Mesenchymal stem cell (in vitro differentiated cells and primary cell): ENCODE results near the gene DDAH2.

ENCODE experiments used
- DNase-seq: peaks from one replicate; pipeline ENCODE4 v3.0.0-alpha.2; 2013
- H2AFZ ChIP-seq: one replicate; pipeline ENCODE4 v1.6.1; 2013; ENCODE audit warnings: low read depth, mild to moderate bottlenecking, control low read depth, inconsistent platforms, low read length, moderate library complexity
- H2AK5ac ChIP-seq: 2 replicates; pipeline ENCODE4 v1.6.1; 2013; ENCODE audit warnings: low read length, moderate library complexity, mild to moderate bottlenecking, inconsistent platforms; ENCODE audit not compliant: severe bottlenecking
- H2BK120ac ChIP-seq: one replicate; pipeline ENCODE4 v1.6.1; 2013; ENCODE audit warnings: low read depth, mild to moderate bottlenecking, inconsistent platforms, low read length, moderate library complexity
- H2BK12ac ChIP-seq, 2 experiments: one replicate each; pipeline ENCODE4 v1.6.1; 2013; ENCODE audit warnings: inconsistent platforms in 2 of 2, low read length in 2 of 2, mild to moderate bottlenecking in 2 of 2, moderate library complexity in 2 of 2, control low read depth in 1 of 2
- H2BK15ac ChIP-seq: one replicate; pipeline ENCODE4 v1.6.1; 2013; ENCODE audit warnings: mild to moderate bottlenecking, low read depth, inconsistent platforms; ENCODE audit not compliant: poor library complexity, severe bottlenecking
- H2BK5ac ChIP-seq: 2 replicates; pipeline ENCODE4 v1.6.1; 2013; ENCODE audit warnings: low read depth, mild to moderate bottlenecking, low read length, control low read depth, inconsistent platforms; ENCODE audit not compliant: poor library complexity, severe bottlenecking
- H3K14ac ChIP-seq, 2 experiments: one replicate each; pipeline ENCODE4 v1.6.1; 2013; ENCODE audit warnings: inconsistent platforms in 2 of 2, low read length in 2 of 2, control low read depth in 1 of 2, mild to moderate bottlenecking in 1 of 2, moderate library complexity in 1 of 2
- H3K18ac ChIP-seq, 2 experiments: one replicate each; pipeline ENCODE4 v1.6.1; 2013; ENCODE audit warnings: inconsistent platforms in 2 of 2, low read length in 2 of 2, control low read depth in 1 of 2, low read depth in 1 of 2, mild to moderate bottlenecking in 1 of 2
- H3K23ac ChIP-seq, 2 experiments: one replicate each; pipeline ENCODE4 v1.6.1; 2013; ENCODE audit warnings: inconsistent platforms in 2 of 2, low read length in 2 of 2, mild to moderate bottlenecking in 2 of 2, moderate library complexity in 2 of 2, control low read depth in 1 of 2
- H3K27ac ChIP-seq: 2 replicates; pipeline ENCODE4 v1.5.1; 2013; ENCODE audit warnings: mild to moderate bottlenecking, moderate library complexity, low read length, control low read depth, inconsistent platforms; ENCODE audit not compliant: poor library complexity, severe bottlenecking
- H3K27me3 ChIP-seq, 2 experiments: 2 replicates each; pipeline versions ENCODE4 v1.6.1 to v1.7.0; 2013; ENCODE audit warnings: low read length in 2 of 2, mild to moderate bottlenecking in 2 of 2, moderate library complexity in 2 of 2, control low read depth in 1 of 2, inconsistent platforms in 1 of 2; ENCODE audit not compliant: control insufficient read depth in 1 of 2, insufficient read depth in 1 of 2
- H3K36me3 ChIP-seq, 2 experiments: 2 replicates each; pipeline versions ENCODE4 v1.6.1 to v1.7.0; 2013; ENCODE audit warnings: low read length in 2 of 2, control low read depth in 1 of 2, inconsistent platforms in 1 of 2, low read depth in 1 of 2, mild to moderate bottlenecking in 1 of 2; ENCODE audit not compliant: insufficient read depth in 2 of 2, control insufficient read depth in 1 of 2
- H3K4ac ChIP-seq, 2 experiments: one replicate each; pipeline ENCODE4 v1.6.1; 2013; ENCODE audit warnings: inconsistent platforms in 2 of 2, low read length in 2 of 2, mild to moderate bottlenecking in 2 of 2, moderate library complexity in 2 of 2, control low read depth in 1 of 2, low read depth in 1 of 2
- H3K4me1 ChIP-seq: 2 replicates; pipeline ENCODE4 v1.6.1; 2013; ENCODE audit warnings: low read depth, low read length, control low read depth; ENCODE audit not compliant: control insufficient read depth, insufficient read depth
- H3K4me2 ChIP-seq: 2 replicates; pipeline ENCODE4 v1.6.1; 2013; ENCODE audit warnings: low read length, mild to moderate bottlenecking, inconsistent platforms; ENCODE audit not compliant: poor library complexity, severe bottlenecking
- H3K4me3 ChIP-seq, 2 experiments: 2 replicates each; pipeline versions ENCODE4 v1.5.1 to v1.7.0; 2013; ENCODE audit warnings: low read length in 2 of 2, mild to moderate bottlenecking in 2 of 2, control low read depth in 1 of 2, low read depth in 1 of 2; ENCODE audit not compliant: insufficient read depth in 1 of 2
- H3K79me1 ChIP-seq: replicated peaks from 2 replicates; pipeline ENCODE4 v1.6.1; 2013; ENCODE audit warnings: mild to moderate bottlenecking, control low read depth, low read length, inconsistent platforms; ENCODE audit not compliant: poor library complexity, severe bottlenecking
- H3K9ac ChIP-seq: 2 replicates; pipeline ENCODE4 v1.7.0; 2013; ENCODE audit warnings: mild to moderate bottlenecking, low read length, moderate library complexity
- H3K9me3 ChIP-seq: 2 replicates; pipeline ENCODE4 v1.7.0; 2013; ENCODE audit warnings: mild to moderate bottlenecking, low read length; ENCODE audit not compliant: control insufficient read depth
- H4K8ac ChIP-seq: one replicate; pipeline ENCODE4 v1.6.1; 2013; ENCODE audit warnings: inconsistent platforms, mild to moderate bottlenecking, low read length, moderate library complexity
- H4K91ac ChIP-seq: one replicate; pipeline ENCODE4 v1.6.1; 2013; ENCODE audit warnings: mild to moderate bottlenecking, low read length, inconsistent platforms
- WGBS: methylation state at CpG from one replicate; pipeline ENCODE4 v1.1.7; 2013; ENCODE audit warnings: mixed read lengths; 5-methylcytosine and 5-hydroxymethylcytosine counted together

The DDAH2 gene

DNA sequence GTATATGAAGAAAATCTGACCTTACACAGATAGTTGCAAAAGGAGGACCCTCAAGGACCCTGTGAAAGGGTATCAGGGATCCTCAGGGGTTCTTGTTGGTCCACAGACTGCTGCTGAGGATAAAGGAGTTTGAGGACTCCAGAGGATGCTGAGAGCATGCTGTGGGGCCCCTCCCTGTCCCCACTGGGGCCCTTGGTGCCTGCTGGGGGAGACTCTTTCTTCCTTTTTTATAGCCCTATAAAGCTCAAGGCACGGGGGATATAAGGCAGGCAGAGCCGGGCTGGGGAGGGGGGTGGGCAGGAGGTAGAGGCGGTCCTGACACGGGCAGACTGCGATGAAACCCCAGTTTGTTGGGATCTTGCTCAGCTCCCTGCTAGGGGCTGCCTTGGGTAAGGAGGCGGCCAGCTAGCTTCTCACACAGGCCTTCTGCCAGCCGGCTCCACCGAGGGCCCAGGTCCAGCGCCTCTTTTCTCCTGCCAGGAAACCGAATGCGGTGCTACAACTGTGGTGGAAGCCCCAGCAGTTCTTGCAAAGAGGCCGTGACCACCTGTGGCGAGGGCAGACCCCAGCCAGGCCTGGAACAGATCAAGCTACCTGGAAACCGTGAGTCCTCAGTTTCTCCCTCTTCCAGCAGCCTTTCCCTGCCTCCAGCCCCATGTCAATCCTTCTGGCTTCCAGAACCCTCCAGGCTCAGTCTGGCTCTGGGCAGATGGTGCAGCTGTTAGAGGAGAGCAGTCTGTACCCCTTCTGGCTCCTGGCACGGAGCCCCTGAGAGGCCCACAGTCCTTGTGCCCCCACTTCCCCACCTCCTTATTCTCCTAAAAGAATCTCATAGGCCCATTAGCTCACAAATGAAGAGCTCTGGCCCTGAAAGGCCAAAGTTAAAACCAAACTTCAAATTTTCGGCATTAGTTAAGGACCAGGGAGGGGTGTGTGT, 13.8 kb downstream of the DDAH2 start, which contains the start of gene LY6G6D:
TSS of gene LY6G6D (plus strand) at position 327 of the 937 bp plus-strand sequence. CDS start at position 335, 8 bp downstream.
- Histone ChIP-seq H3K27ac (no peak within 1 kb of the TSS), H3K9ac (no peak within 1 kb of the TSS), H4K8ac (peak within 1 kb of the TSS; percentile 84), H3K36me3 (peaks cover 0 to 3% of the 10 kb centered on the region in 2 experiments), H2BK5ac (no peak within 1 kb of the TSS), H3K14ac (no peak within 1 kb of the TSS), H3K23ac (no peak within 1 kb of the TSS), H4K91ac (no peak within 1 kb of the TSS), H3K4me3 (no peak within 1 kb of the TSS), H2BK15ac (no peak within 1 kb of the TSS), H3K27me3 (peaks cover 35 to 38% of the 10 kb centered on the region in 2 experiments), H3K18ac (no peak within 1 kb of the TSS), H2BK120ac (no peak within 1 kb of the TSS), H2AFZ (no peak within 1 kb of the TSS), H3K4ac (no peak within 1 kb of the TSS), H3K9me3 (no peaks in the 10 kb centered on the region), H3K4me1 (peaks cover 4% of the 10 kb centered on the region), H2BK12ac (peak within 1 kb of the TSS in 1 of 2 experiments; percentile 15), H2AK5ac (no peak within 1 kb of the TSS), H3K4me2 (no peak within 1 kb of the TSS), H3K79me1 (no peaks in the 10 kb centered on the region)
- DNase-seq: no peak
- 59% methylated on average over 15 of the region's 16 CpGs for WGBS

DNA sequence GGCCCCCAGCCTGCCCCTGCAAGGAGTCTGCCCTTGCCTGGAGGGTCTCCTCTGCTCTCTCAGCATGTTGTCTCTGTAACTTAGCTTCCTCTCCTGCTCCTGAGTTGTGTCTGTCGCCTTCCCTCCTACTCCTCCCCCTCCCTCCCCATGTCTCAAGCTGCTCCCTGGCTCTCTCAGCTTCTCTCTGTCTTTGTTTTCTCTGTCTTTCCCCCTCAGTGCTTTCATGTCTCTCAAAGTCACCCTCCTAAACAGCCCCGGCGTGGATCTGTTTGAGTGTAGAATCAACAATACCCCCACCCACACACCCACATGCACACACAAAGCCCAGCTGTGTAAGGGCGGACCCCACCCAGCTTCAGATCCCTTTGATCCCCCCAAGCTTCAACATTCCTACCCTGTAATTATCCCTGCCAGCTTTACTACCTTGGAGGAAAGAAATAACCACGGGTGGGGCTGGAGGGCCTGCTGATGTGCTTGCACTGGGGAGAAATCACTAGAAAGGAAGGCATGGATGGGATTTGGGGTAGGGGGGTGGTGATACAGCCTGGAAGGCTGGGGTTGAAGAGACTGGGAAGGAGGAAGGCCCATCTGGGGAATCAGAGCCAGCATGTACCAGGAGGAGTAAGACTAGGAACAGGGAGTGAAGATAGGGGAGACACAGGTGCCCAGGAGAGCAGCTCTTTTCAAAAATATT, 15.0 kb downstream of the DDAH2 start:
- no peaks in the 10 kb centered on the region for H3K79me1 ChIP-seq
- no peak overlapping the region for H2BK15ac ChIP-seq
- no peak overlapping the region for H2BK120ac ChIP-seq
- peaks cover 4% of the 10 kb centered on the region for H3K4me1 ChIP-seq
- H3K4ac ChIP-seq: peak overlapping the region in 1 of 2 experiments; percentile 43
- peaks cover 0 to 3% of the 10 kb centered on the region in 2 experiments for H3K36me3 ChIP-seq
- peak overlapping the region in 1 of 2 experiments; percentile 14 for H3K23ac ChIP-seq
- peak overlapping the region in 1 of 2 experiments; percentile 50 for H3K18ac ChIP-seq
- H4K91ac ChIP-seq: no peak overlapping the region
- H2AK5ac ChIP-seq: no peak overlapping the region
- H2AFZ ChIP-seq: peak overlapping the region; percentile 78
- no peak overlapping the region for H3K14ac ChIP-seq
- H3K9ac ChIP-seq: no peak overlapping the region
- H3K27me3 ChIP-seq: peaks cover 38 to 41% of the 10 kb centered on the region in 2 experiments
- DNase-seq: no peak
- H2BK12ac ChIP-seq: peak overlapping the region in 1 of 2 experiments; percentile 15
- no peak overlapping the region for H3K4me2 ChIP-seq
- H3K27ac ChIP-seq: no peak overlapping the region
- H2BK5ac ChIP-seq: no peak overlapping the region
- no peaks in the 10 kb centered on the region for H3K9me3 ChIP-seq
- 25% methylated on average over 5 of the region's 5 CpGs for WGBS
- H3K4me3 ChIP-seq: no peak overlapping the region
- peak overlapping the region; percentile 84 for H4K8ac ChIP-seq

DNA sequence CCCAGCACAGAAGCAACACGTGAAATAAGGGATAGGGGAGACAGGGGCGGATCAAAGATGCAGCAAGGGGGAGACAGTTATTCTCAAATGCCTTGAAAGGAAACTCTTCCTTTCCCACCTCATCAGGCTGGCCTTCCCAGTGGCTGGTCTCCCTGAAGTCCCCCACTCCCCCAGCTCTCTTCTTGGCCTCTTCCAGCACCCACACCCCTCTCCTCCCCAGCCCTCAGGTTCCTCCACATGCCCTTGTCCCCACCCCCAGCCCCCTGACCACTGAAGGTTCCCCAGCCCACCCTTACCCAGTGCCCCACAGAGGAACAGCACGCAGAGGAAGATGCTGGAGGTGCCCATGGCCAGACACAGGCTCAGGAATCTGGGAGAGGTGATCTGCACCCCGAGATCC, 15.6 kb downstream of the DDAH2 start:
- H3K4me3 ChIP-seq: no peak overlapping the region
- WGBS: 47% methylated on average over 4 of the region's 4 CpGs

GRCh38 chr6:31712296-31712695, 16.8 kb downstream of the DDAH2 start:
- Histone ChIP-seq H3K4ac (no peak overlapping the region), H3K9me3 (no peaks in the 10 kb centered on the region), H3K4me3 (no peak overlapping the region), H2BK15ac (no peak overlapping the region), H3K4me1 (peaks cover 4% of the 10 kb centered on the region), H3K79me1 (no peaks in the 10 kb centered on the region), H3K14ac (no peak overlapping the region), H3K4me2 (no peak overlapping the region), H4K8ac (no peak overlapping the region), H3K27ac (no peak overlapping the region), H3K23ac (no peak overlapping the region), H3K36me3 (peaks cover 0 to 3% of the 10 kb centered on the region in 2 experiments), H4K91ac (no peak overlapping the region), H2BK5ac (no peak overlapping the region), H3K27me3 (peaks cover 38 to 41% of the 10 kb centered on the region in 2 experiments), H2AFZ (no peak overlapping the region), H3K9ac (no peak overlapping the region), H3K18ac (no peak overlapping the region), H2BK12ac (no peak overlapping the region), H2AK5ac (no peak overlapping the region), H2BK120ac (no peak overlapping the region)
- WGBS: 93% methylated on average over 8 of the region's 8 CpGs
- DNase-seq: no peak

More for the DNA sequence above, 15.6 kb downstream of the DDAH2 start:
- Histone ChIP-seq H3K27ac (no peak overlapping the region), H3K4ac (no peak overlapping the region), H3K23ac (no peak overlapping the region), H3K9me3 (no peaks in the 10 kb centered on the region), H3K36me3 (peaks cover 0 to 3% of the 10 kb centered on the region in 2 experiments), H3K9ac (no peak overlapping the region), H2BK120ac (no peak overlapping the region), H4K91ac (no peak overlapping the region), H3K4me2 (no peak overlapping the region), H3K18ac (no peak overlapping the region), H3K4me1 (peaks cover 4% of the 10 kb centered on the region), H2BK15ac (no peak overlapping the region), H2AK5ac (no peak overlapping the region), H3K14ac (no peak overlapping the region), H3K27me3 (peaks cover 38 to 41% of the 10 kb centered on the region in 2 experiments), H2BK12ac (no peak overlapping the region), H2AFZ (no peak overlapping the region), H4K8ac (no peak overlapping the region), H2BK5ac (no peak overlapping the region), H3K79me1 (no peaks in the 10 kb centered on the region)
- no peak for DNase-seq
